Left ventricle myocardium inferior (tissue), 1 donor: ENCODE results near the gene SHMT2. TPM values are rescaled to one million over a fixed set of nuclear protein-coding genes. Genes with fewer than 3 reads are reported as not detected.

Experiments used
- DNase-seq: peaks from one replicate; pipeline ENCODE4 v3.0.0-alpha.2; 2020
- H3K27ac ChIP-seq: fragments of 200-600 bp; replicated peaks from 2 replicates; pipeline ENCODE4 v1.8.0; 2021
- H3K27me3 ChIP-seq: fragments of 200-600 bp; 2 replicates; pipeline ENCODE4 v1.8.0; 2021; ENCODE audit warnings: low read depth
- H3K36me3 ChIP-seq: fragments of 200-600 bp; 2 replicates; pipeline ENCODE4 v1.8.0; 2021
- H3K4me1 ChIP-seq: fragments of 200-600 bp; 2 replicates; pipeline ENCODE4 v1.8.0; 2021
- H3K4me3 ChIP-seq: fragments of 200-600 bp; 2 replicates; pipeline ENCODE4 v1.8.0; 2021; ENCODE audit warnings: mild to moderate bottlenecking, moderate library complexity
- H3K9me3 ChIP-seq: fragments of 200-600 bp; replicated peaks from 2 replicates; pipeline ENCODE4 v1.8.0; 2021
- CTCF ChIP-seq: fragments of 200-600 bp; IDR thresholded peaks from 2 replicates; pipeline ENCODE4 v1.8.0; 2021; ENCODE audit warnings: antibody characterized with exemption, mild to moderate bottlenecking, borderline replicate concordance
- intact Hi-C: fragments of 100-400 bp; cut with micrococcal nuclease; formaldehyde crosslinking; loops from one replicate; pipeline ENCODE4 v1.11.0; 2022
- total RNA-seq: library from RNA; stranded (reverse); fragmentation: NEBNext Ultra II Directional; extraction: Animal tissue kit (Norgen Biotek cat#: 25700); gene quantifications from one replicate; pipeline ENCODE4 v1.2.1, GENCODE V29; 2021
- donor health status: DM: no; HTN: yes; CAD: no; lungs with severe emphysema.

The SHMT2 gene
- total RNA-seq, 1 donor from 2014 or later: 22.9 TPM

- Histone ChIP-seq H3K27me3 (peaks cover 34% of the 10 kb centered on the region), H3K4me1 (peaks cover 53% of the 10 kb centered on the region), H3K9me3 (no peaks in the 10 kb centered on the region), H3K36me3 (peaks cover 38% of the 10 kb centered on the region), H3K4me3 (peak overlapping the region; percentile 83), H3K27ac (no peak overlapping the region)
- intact Hi-C loops: no loop called here
- DNase-seq: peak; percentile 5
- no peak for TF ChIP-seq CTCF
These were observed 1.9 kb downstream of the SHMT2 start for GRCh38 chr12:57231276-57232021.

- Histone ChIP-seq H3K4me3 (no peak overlapping the region), H3K27ac (no peak overlapping the region), H3K27me3 (peaks cover 34% of the 10 kb centered on the region), H3K4me1 (peaks cover 50% of the 10 kb centered on the region), H3K9me3 (no peaks in the 10 kb centered on the region), H3K36me3 (peaks cover 38% of the 10 kb centered on the region)
- TF ChIP-seq CTCF: no peak
- intact Hi-C loops: no loop called here
- DNase-seq: no peak
These were observed 2.7 kb downstream of the SHMT2 start for GRCh38 chr12:57232156-57232756.

GRCh38 chr12:57233357-57234232 lies 4.1 kb downstream of the SHMT2 start:
- Histone ChIP-seq H3K4me1 (peaks cover 64% of the 10 kb centered on the region), H3K27me3 (peaks cover 42% of the 10 kb centered on the region), H3K36me3 (peaks cover 38% of the 10 kb centered on the region), H3K27ac (peak overlapping the region; percentile 83), H3K4me3 (no peak overlapping the region), H3K9me3 (no peaks in the 10 kb centered on the region)
- intact Hi-C loops: no loop called here
- peak; percentile 18 for DNase-seq
- TF ChIP-seq CTCF: no peak

- intact Hi-C loops: no loop called here
- Histone ChIP-seq H3K27ac (peak overlapping the region; percentile 83), H3K4me3 (peak overlapping the region; percentile 69), H3K9me3 (no peaks in the 10 kb centered on the region), H3K4me1 (peaks cover 65% of the 10 kb centered on the region), H3K36me3 (peaks cover 38% of the 10 kb centered on the region), H3K27me3 (peaks cover 45% of the 10 kb centered on the region)
- DNase-seq: no peak
- TF ChIP-seq CTCF: no peak
These were observed 4.7 kb downstream of the SHMT2 start for GRCh38 chr12:57234233-57234570.

- H3K4me3 ChIP-seq: peak overlapping the region; percentile 69
- intact Hi-C loops: no loop called here
These were observed 5.1 kb downstream of the SHMT2 start for GRCh38 chr12:57234571-57235016.

More at GRCh38 chr12:57234571-57235016, 5.1 kb downstream of the SHMT2 start:
- TF ChIP-seq CTCF: no peak
- Histone ChIP-seq H3K4me1 (peaks cover 67% of the 10 kb centered on the region), H3K9me3 (no peaks in the 10 kb centered on the region), H3K27ac (peak overlapping the region; percentile 83), H3K36me3 (peaks cover 38% of the 10 kb centered on the region), H3K27me3 (peaks cover 49% of the 10 kb centered on the region)
- no peak for DNase-seq
